Measurements from ENCODE around the gene GUCA1C. TPM values are rescaled to one million over a fixed set of nuclear protein-coding genes. Genes with fewer than 3 reads are reported as not detected.

The GUCA1C gene
- total and polyA plus RNA-seq, 8 donors, result not detected

- H3K4me1 ChIP-seq, result no peaks in the 10 kb centered on the region
- no peaks in the 10 kb centered on the region for H3K36me3 ChIP-seq
- no peak overlapping the region for H3K4me3 ChIP-seq
- H3K27ac ChIP-seq, result no peak overlapping the region
- no peaks in the 10 kb centered on the region for H3K27me3 ChIP-seq
- DNase-seq (no peak), ATAC-seq (no peak)
- intact Hi-C loops (cut with DNase I), result no loop called here
- TF ChIP-seq CTCF (IDR thresholded peaks at IDR 0.05), result no peak
- H3K9me3 ChIP-seq, result no peaks in the 10 kb centered on the region
Measured at GRCh38 chr3:108973019-108973418, 19.3 kb upstream of the GUCA1C start.

- Histone ChIP-seq H3K27me3 (no peaks in the 10 kb centered on the region), H3K4me3 (no peak overlapping the region), H3K4me1 (no peaks in the 10 kb centered on the region), H3K36me3 (no peaks in the 10 kb centered on the region), H3K9me3 (no peaks in the 10 kb centered on the region), H3K27ac (no peak overlapping the region)
- no peak for TF ChIP-seq CTCF (IDR thresholded peaks at IDR 0.05)
- no peak for DNase-seq
- ATAC-seq, result no peak
- intact Hi-C loops (cut with DNase I), result no loop called here
Measured at GRCh38 chr3:108972482-108972881, 18.8 kb upstream of the GUCA1C start.

- no peaks in the 10 kb centered on the region for H3K4me1 ChIP-seq
- TF ChIP-seq CTCF (IDR thresholded peaks at IDR 0.05), result no peak
- DNase-seq, result no peak
- H3K27ac ChIP-seq, result no peak overlapping the region
- ATAC-seq, result no peak
- H3K9me3 ChIP-seq, result no peaks in the 10 kb centered on the region
- no peaks in the 10 kb centered on the region for H3K36me3 ChIP-seq
- H3K27me3 ChIP-seq, result no peaks in the 10 kb centered on the region
- intact Hi-C loops (cut with DNase I), result no loop called here
- H3K4me3 ChIP-seq, result no peak overlapping the region
Measured at GRCh38 chr3:108970561-108970960, 16.9 kb upstream of the GUCA1C start.

GRCh38 chr3:108966773-108967172 is 13.1 kb upstream of the GUCA1C start:
- DNase-seq, result no peak
- Histone ChIP-seq H3K36me3 (no peaks in the 10 kb centered on the region), H3K27ac (no peak overlapping the region), H3K4me3 (no peak overlapping the region), H3K27me3 (no peaks in the 10 kb centered on the region), H3K4me1 (no peaks in the 10 kb centered on the region), H3K9me3 (no peaks in the 10 kb centered on the region)
- intact Hi-C loops (cut with DNase I), result no loop called here
- no peak for ATAC-seq
- no peak for TF ChIP-seq CTCF (IDR thresholded peaks at IDR 0.05)

GRCh38 chr3:108959017-108959416 is 5.3 kb upstream of the GUCA1C start:
- H3K4me1 ChIP-seq, result no peaks in the 10 kb centered on the region
- ATAC-seq, result no peak
- no peaks in the 10 kb centered on the region for H3K36me3 ChIP-seq
- H3K27me3 ChIP-seq, result no peaks in the 10 kb centered on the region
- DNase-seq, result no peak
- H3K4me3 ChIP-seq, result no peak overlapping the region
- H3K9me3 ChIP-seq, result no peaks in the 10 kb centered on the region
- no peak for TF ChIP-seq CTCF (IDR thresholded peaks at IDR 0.05)
- intact Hi-C loops (cut with DNase I), result no loop called here
- H3K27ac ChIP-seq, result no peak overlapping the region

All from left lung (tissue), 10 donors.